Measurements from ENCODE around the gene PPM1A. TPM values are rescaled to one million over a fixed set of nuclear protein-coding genes. Genes with fewer than 3 reads are reported as not detected.
A peak's percentile ranks its signal among the peaks of the same experiment; 100 is the strongest.

The PPM1A gene
- total RNA-seq: 100 to 1,000 TPM in 1 of 2 donors, 10 to 100 TPM in 1; 63.0 to 126 TPM

GRCh38 chr14:60248697-60249318 is at the start of gene PPM1A:
PPM1A (plus strand) TSS chr14:60249221; CDS start chr14:60282704, 33,483 bp downstream.
- no peaks in the 10 kb centered on the region for H3K4me1 ChIP-seq
- peak; percentile 94 for DNase-seq
- TF ChIP-seq, protein P1, sequence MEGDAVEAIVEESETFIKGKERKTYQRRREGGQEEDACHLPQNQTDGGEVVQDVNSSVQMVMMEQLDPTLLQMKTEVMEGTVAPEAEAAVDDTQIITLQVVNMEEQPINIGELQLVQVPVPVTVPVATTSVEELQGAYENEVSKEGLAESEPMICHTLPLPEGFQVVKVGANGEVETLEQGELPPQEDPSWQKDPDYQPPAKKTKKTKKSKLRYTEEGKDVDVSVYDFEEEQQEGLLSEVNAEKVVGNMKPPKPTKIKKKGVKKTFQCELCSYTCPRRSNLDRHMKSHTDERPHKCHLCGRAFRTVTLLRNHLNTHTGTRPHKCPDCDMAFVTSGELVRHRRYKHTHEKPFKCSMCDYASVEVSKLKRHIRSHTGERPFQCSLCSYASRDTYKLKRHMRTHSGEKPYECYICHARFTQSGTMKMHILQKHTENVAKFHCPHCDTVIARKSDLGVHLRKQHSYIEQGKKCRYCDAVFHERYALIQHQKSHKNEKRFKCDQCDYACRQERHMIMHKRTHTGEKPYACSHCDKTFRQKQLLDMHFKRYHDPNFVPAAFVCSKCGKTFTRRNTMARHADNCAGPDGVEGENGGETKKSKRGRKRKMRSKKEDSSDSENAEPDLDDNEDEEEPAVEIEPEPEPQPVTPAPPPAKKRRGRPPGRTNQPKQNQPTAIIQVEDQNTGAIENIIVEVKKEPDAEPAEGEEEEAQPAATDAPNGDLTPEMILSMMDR (IDR thresholded peaks at IDR 0.05): no peak
- H3K4me3 ChIP-seq: peak within 1 kb of the TSS; percentile 76
- no peaks in the 10 kb centered on the region for H3K27me3 ChIP-seq
- intact Hi-C loops (cut with DNase I): no loop called here
- no peaks in the 10 kb centered on the region for H3K36me3 ChIP-seq
- no peaks in the 10 kb centered on the region for H3K9me3 ChIP-seq
- H3K27ac ChIP-seq: peak within 1 kb of the TSS; percentile 100
- peak within 1 kb of the TSS; percentile 98 to 100 for H3K9ac ChIP-seq (ENCODE audit: low read depth in 2 of 2, low read length in 2 of 2)

DNA sequence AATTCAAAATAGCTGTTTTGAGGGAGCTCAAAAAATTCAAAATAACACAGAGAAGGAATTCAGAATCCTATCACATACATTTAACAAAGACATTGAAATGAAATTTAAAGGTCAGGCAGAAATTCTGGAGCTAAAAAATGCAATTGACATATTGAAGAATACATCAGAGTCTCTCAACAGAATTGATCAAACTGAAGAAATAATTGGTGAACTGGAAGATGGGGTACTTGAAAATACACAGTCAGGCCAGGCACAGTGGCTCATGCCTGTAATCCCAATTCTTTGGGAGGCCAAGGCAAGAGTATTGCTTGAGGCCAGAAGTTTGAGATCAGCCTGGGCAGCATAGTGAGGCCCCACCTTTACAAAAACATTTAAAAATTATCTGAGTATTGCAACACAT is 49.7 kb upstream of the PPM1A start:
- no peak overlapping the region for H3K9ac ChIP-seq (ENCODE audit: low read depth in 2 of 2, low read length in 2 of 2)
- TF ChIP-seq, protein P1 (IDR thresholded peaks at IDR 0.05): no peak
- H3K4me1 ChIP-seq: no peaks in the 10 kb centered on the region
- H3K9me3 ChIP-seq: no peaks in the 10 kb centered on the region
- no peak overlapping the region for H3K4me3 ChIP-seq
- intact Hi-C loops (cut with DNase I): no loop called here
- no peak overlapping the region for H3K27ac ChIP-seq
- no peak for DNase-seq
- no peaks in the 10 kb centered on the region for H3K36me3 ChIP-seq
- no peaks in the 10 kb centered on the region for H3K27me3 ChIP-seq

GRCh38 chr14:60204104-60204842 is 44.7 kb upstream of the PPM1A start:
- H3K27me3 ChIP-seq: no peaks in the 10 kb centered on the region
- TF ChIP-seq, protein P1 (IDR thresholded peaks at IDR 0.05): no peak
- no peaks in the 10 kb centered on the region for H3K9me3 ChIP-seq
- H3K4me1 ChIP-seq: no peaks in the 10 kb centered on the region
- no peak for DNase-seq
- no peak overlapping the region for H3K9ac ChIP-seq (ENCODE audit: low read depth in 2 of 2, low read length in 2 of 2)
- H3K27ac ChIP-seq: no peak overlapping the region
- intact Hi-C loops (cut with DNase I): no loop called here
- H3K4me3 ChIP-seq: no peak overlapping the region
- no peaks in the 10 kb centered on the region for H3K36me3 ChIP-seq

GRCh38 chr14:60204843-60205774 is 43.9 kb upstream of the PPM1A start:
- Histone ChIP-seq H3K27ac (no peak overlapping the region), H3K9ac (ENCODE audit: low read depth in 2 of 2, low read length in 2 of 2) (no peak overlapping the region), H3K27me3 (no peaks in the 10 kb centered on the region), H3K36me3 (no peaks in the 10 kb centered on the region), H3K4me1 (no peaks in the 10 kb centered on the region), H3K4me3 (no peak overlapping the region), H3K9me3 (no peaks in the 10 kb centered on the region)
- intact Hi-C loops (cut with DNase I): no loop called here
- no peak for DNase-seq
- TF ChIP-seq, protein P1 (IDR thresholded peaks at IDR 0.05): no peak

DNA sequence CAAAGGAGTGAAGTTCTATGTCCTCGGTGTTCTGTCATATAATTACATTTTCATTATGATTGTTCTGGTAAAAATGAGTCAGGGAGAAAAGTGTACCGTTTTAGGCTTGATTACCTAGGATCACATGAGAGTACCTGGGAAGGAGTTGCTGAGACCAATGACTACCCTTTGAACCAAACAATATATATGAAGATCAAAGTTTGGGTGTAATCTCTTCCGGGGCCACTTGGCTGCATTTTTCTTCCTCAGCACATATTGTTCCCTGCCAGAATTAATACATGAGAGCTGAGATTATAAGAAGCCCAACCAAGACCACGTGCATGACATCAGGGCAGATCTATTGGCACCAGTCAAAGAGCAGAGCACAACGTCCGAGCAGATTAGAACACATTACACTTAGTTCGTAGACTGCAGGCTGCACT is 42.8 kb upstream of the PPM1A start:
- Histone ChIP-seq H3K27ac (no peak overlapping the region), H3K9ac (ENCODE audit: low read depth in 2 of 2, low read length in 2 of 2) (no peak overlapping the region), H3K4me1 (no peaks in the 10 kb centered on the region), H3K36me3 (no peaks in the 10 kb centered on the region), H3K9me3 (no peaks in the 10 kb centered on the region), H3K4me3 (no peak overlapping the region), H3K27me3 (no peaks in the 10 kb centered on the region)
- DNase-seq: no peak
- TF ChIP-seq, protein P1 (IDR thresholded peaks at IDR 0.05): no peak
- intact Hi-C loops (cut with DNase I): no loop called here

All from colonic mucosa (tissue), 4 donors.